Measurements from ENCODE around the gene RFX4.
"Not testable (repeated sequence)": the region's sequence is repeated elsewhere in the genome, so short reads cannot be mapped to it uniquely, and the experiment has no call there.

The RFX4 gene

GRCh38 chr12:106586803-106587684 lies 4.2 kb downstream of the RFX4 start:
- no peak for DNase-seq (ENCODE audit: low read depth, low spot score)
- no peak overlapping the region for H3K4me3 ChIP-seq (ENCODE audit: low read length)

GRCh38 chr12:106588771-106589170 lies 6.0 kb downstream of the RFX4 start:
- H3K4me3 ChIP-seq (ENCODE audit: low read length): no peak overlapping the region
- no peak for DNase-seq (ENCODE audit: low read depth, low spot score)

GRCh38 chr12:106590601-106591000 lies 7.8 kb downstream of the RFX4 start:
- no peak for DNase-seq (ENCODE audit: low read depth, low spot score)
- no peak overlapping the region for H3K4me3 ChIP-seq (ENCODE audit: low read length)

GRCh38 chr12:106594447-106594846 lies 11.6 kb downstream of the RFX4 start:
- no peak overlapping the region for H3K4me3 ChIP-seq (ENCODE audit: low read length)
- DNase-seq (ENCODE audit: low read depth, low spot score): no peak

GRCh38 chr12:106595268-106595667 lies 12.5 kb downstream of the RFX4 start:
- no peak for DNase-seq (ENCODE audit: low read depth, low spot score)

GRCh38 chr12:106598003-106598402 lies 15.2 kb downstream of the RFX4 start:
- no peak for DNase-seq (ENCODE audit: low read depth, low spot score)
- no peak overlapping the region for H3K4me3 ChIP-seq (ENCODE audit: low read length)

More at GRCh38 chr12:106595268-106595667, 12.5 kb downstream of the RFX4 start:
- no peak overlapping the region for H3K4me3 ChIP-seq (ENCODE audit: low read length)

- H3K4me3 ChIP-seq (ENCODE audit: low read length): no peak overlapping the region
- no peak for DNase-seq (ENCODE audit: low read depth, low spot score)
Observed at GRCh38 chr12:106599302-106599701, 16.5 kb downstream of the RFX4 start.

GRCh38 chr12:106600503-106600902 lies 17.7 kb downstream of the RFX4 start:
- DNase-seq (ENCODE audit: low read depth, low spot score): no peak
- no peak overlapping the region for H3K4me3 ChIP-seq (ENCODE audit: low read length)

GRCh38 chr12:106601031-106601430 lies 18.2 kb downstream of the RFX4 start:
- H3K4me3 ChIP-seq (ENCODE audit: low read length): no peak overlapping the region
- no peak for DNase-seq (ENCODE audit: low read depth, low spot score)

GRCh38 chr12:106601496-106601895 lies 18.7 kb downstream of the RFX4 start:
- H3K4me3 ChIP-seq (ENCODE audit: low read length): no peak overlapping the region
- no peak for DNase-seq (ENCODE audit: low read depth, low spot score)

- DNase-seq (ENCODE audit: low read depth, low spot score): no peak
- H3K4me3 ChIP-seq (ENCODE audit: low read length): no peak overlapping the region
Observed at GRCh38 chr12:106602076-106602475, 19.3 kb downstream of the RFX4 start.

- no peak for DNase-seq (ENCODE audit: low read depth, low spot score)
- no peak overlapping the region for H3K4me3 ChIP-seq (ENCODE audit: low read length)
Observed at GRCh38 chr12:106605254-106605653, 22.4 kb downstream of the RFX4 start.

GRCh38 chr12:106620588-106620987 lies 37.8 kb downstream of the RFX4 start:
- DNase-seq (ENCODE audit: low read depth, low spot score); H3K4me3 ChIP-seq (ENCODE audit: low read length): not testable (repeated sequence)

GRCh38 chr12:106625976-106626375 lies 43.2 kb downstream of the RFX4 start:
- no peak for DNase-seq (ENCODE audit: low read depth, low spot score)

GRCh38 chr12:106629797-106630659 lies 47.2 kb downstream of the RFX4 start:
- no peak for DNase-seq (ENCODE audit: low read depth, low spot score)
- no peak overlapping the region for H3K4me3 ChIP-seq (ENCODE audit: low read length)

More at GRCh38 chr12:106625976-106626375, 43.2 kb downstream of the RFX4 start:
- no peak overlapping the region for H3K4me3 ChIP-seq (ENCODE audit: low read length)

GRCh38 chr12:106631150-106631549 lies 48.3 kb downstream of the RFX4 start:
- DNase-seq (ENCODE audit: low read depth, low spot score): no peak
- no peak overlapping the region for H3K4me3 ChIP-seq (ENCODE audit: low read length)

- no peak overlapping the region for H3K4me3 ChIP-seq (ENCODE audit: low read length)
- DNase-seq (ENCODE audit: low read depth, low spot score): no peak
Observed at GRCh38 chr12:106631797-106632196, 49.0 kb downstream of the RFX4 start.

GRCh38 chr12:106632797-106633450 lies 50.1 kb downstream of the RFX4 start:
- DNase-seq (ENCODE audit: low read depth, low spot score): no peak

GRCh38 chr12:106633451-106633823 lies 50.6 kb downstream of the RFX4 start:
- no peak overlapping the region for H3K4me3 ChIP-seq (ENCODE audit: low read length)
- no peak for DNase-seq (ENCODE audit: low read depth, low spot score)

More at GRCh38 chr12:106632797-106633450, 50.1 kb downstream of the RFX4 start:
- no peak overlapping the region for H3K4me3 ChIP-seq (ENCODE audit: low read length)

GRCh38 chr12:106634206-106634605 lies 51.4 kb downstream of the RFX4 start:
- no peak overlapping the region for H3K4me3 ChIP-seq (ENCODE audit: low read length)
- DNase-seq (ENCODE audit: low read depth, low spot score): no peak

All from Jurkat, Clone E6-1 (cell line).